HG03064 (cell line): Measurements from ENCODE around the gene ABCA2.
"Not testable (repeated sequence)": the region's sequence is repeated elsewhere in the genome, so short reads cannot be mapped to it uniquely, and the experiment has no call there.

Experiments
- ATAC-seq: cut with Tn5 transposase; IDR thresholded peaks from one replicate; pipeline ENCODE4 v1.9.1; 2021; ENCODE audit warnings: low read depth; ENCODE audit not compliant: unreplicated experiment

The ABCA2 gene

GRCh38 chr9:137017791-137018497 is 10.1 kb downstream of the ABCA2 start:
- no peak for ATAC-seq

GRCh38 chr9:137017071-137017470 is 11.0 kb downstream of the ABCA2 start:
- no peak for ATAC-seq

DNA sequence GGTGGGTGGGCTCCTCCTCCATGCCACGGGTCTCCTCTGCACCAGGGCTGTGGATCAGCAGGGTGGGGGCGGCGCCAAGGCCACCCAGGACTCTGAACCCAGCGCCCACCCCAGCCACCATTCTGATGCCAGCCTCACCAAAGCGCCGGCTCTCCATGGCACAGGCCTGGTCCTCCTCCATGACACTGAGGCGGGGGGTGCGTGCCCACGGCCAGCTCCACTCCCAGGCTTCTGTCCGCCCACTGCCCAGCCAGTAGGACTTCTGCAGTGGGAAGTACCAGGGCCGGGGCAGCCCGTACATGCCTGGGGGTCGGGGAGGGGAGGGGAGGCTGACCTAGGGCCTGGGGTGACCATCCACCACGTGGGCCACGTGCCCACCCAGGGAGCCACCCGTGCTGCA is 11.6 kb downstream of the ABCA2 start:
- ATAC-seq: no peak

DNA sequence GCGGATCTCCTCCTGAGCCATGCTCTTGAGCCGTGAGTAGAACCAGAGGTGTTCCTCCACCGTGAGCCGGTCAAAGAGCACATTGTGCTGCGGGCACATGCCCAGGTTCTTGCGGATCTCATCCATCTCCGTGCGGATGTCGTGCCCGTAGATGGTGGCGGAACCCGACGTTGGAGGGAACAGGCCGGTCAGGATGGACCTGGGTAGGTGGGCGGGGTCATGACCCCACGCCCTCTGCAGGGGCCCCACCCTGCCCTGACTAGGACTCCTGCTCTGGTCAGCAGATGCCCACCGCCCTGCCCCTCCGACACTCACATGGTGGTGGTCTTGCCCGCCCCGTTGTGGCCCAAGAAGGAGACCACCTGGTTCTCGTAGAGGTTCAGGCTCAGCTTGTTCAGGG is 12.1 kb downstream of the ABCA2 start:
- ATAC-seq: no peak

DNA sequence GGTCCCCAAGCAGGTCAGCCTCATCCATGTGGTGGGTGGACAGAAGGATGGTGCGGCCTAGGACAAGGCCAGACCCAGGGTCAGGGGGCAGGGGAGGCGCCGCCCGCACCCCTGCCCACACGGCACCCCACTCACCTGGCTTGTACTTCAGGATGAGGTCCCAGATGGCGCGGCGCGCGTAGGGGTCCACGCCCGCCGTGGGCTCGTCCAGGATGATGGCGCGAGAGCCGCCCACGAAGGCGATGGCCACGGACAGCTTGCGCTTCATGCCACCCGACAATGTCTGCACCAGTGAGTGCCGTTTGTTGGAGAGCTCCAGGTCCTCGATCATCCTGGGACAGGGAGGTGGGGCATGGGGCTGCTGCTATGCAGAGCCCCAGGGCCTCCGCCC is 12.5 kb downstream of the ABCA2 start:
- ATAC-seq: no peak

DNA sequence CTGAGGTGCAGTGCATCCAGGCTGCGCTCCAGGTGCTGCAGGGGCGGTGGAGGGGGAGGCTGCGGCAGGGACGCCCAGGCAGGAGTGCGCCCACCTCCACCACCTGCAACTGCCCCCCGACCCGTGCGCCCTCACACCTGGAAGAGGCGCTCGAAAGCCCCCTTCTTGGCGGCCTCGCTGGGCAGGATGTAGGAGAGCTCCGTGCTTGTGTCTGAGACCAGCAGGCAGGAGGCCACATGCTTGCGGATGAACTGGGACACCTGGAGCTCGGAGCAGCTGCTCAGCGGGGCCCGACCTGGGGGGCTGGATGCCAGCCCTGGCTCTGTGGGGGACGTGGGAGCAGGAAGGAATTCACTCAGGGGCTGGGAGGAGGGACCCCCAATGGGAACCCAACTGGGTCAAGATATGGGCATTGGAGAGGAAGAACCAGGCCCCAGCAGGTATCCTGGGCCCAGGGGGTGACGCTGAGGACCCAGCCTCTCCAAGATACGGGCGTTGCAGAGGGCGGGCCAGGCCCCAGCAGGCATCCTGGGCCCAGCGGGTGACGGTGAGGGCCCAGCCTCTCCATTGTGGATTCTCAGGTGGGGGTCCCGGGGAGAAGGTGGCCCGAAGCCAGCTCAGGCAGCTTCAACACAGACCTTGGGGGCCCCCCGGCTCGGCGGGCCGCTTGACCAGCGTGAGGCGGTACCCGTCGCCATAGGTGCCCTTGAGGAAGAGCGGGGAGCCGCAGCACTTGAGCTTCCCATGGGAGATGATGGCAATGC is 13.1 kb downstream of the ABCA2 start:
- no peak for ATAC-seq

DNA sequence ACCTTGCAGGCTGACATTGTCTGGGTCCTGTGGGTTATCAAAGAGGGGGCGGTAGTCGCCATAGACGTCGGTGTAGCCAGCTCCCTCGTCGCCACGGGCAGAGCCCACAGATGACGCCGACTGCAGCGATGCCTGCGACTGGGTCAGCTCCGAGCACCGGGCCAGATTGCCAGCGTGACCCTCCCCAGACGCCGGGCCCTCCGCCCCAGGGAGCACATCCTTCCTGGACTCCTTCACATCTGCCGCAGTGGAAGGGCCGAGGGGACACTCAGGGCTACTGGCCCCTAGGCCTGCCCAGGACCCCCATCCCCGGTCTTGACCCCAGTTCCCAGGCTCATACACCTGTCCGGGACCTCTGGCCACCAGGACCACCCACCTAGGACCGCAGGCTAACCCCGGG is 13.9 kb downstream of the ABCA2 start:
- ATAC-seq: no peak

GRCh38 chr9:137013571-137013940 is 14.5 kb downstream of the ABCA2 start:
- ATAC-seq: no peak

GRCh38 chr9:137012694-137013570 is 15.1 kb downstream of the ABCA2 start:
- ATAC-seq: no peak

DNA sequence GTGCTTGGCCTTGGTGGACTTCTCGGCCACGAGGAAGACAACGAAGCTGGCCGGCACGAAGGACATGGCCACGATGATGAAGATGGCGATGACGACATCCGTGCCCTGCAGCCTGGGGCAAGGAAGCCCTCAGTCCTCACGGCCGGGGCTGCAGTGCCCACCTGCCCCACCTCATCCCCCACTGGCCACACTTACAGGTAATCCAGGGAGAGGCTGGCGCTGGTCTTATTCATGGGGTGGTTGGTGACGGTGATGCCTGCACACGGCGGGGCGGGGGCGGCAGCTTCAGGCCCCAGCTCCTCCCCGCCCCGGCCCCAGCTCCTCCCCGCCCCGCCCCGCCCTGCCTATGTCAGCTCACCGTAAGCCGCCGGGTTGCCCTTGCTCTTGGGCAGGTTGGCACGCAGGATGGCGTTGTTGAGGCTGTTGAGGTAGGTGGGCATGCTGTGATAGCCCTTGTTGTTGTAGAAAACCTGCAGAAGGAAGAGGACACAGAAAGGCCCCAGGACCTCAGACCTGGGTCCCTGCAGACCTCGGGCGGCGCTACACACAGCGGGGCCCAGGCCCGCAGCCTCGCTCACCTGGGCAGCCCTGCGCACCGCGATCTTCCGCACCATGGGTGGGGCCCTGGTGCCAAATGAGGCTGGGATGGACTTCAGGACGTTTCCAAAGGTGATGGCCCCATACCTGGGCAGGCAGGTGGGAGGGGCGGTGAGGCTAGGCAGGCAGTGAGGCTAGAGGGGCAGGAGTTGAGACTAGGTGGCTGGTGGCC is 15.9 kb downstream of the ABCA2 start:
- no peak for ATAC-seq

- ATAC-seq: no peak
Measured at GRCh38 chr9:137011156-137011555, 16.9 kb downstream of the ABCA2 start.

GRCh38 chr9:137009938-137010732 is 17.9 kb downstream of the ABCA2 start:
- ATAC-seq: no peak

DNA sequence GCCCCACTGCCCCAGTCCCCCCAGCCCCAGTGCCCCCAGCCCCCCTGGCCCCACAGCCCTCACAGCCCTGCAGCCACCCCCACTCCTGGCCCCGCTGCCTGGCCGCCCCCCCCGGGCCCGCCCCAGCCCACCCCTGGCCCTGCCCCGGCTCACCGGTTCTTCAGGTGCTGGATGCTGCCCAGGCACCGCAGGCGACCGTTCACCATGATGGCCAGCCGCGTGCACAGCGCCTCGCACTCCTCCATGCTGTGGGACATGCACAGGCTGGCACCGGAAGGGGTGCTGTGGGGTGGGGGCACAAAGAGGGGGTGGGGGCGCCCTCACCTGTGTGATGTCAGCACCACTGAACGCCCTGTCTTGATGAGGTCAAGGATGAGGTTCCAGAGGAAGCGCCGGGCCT is 18.8 kb downstream of the ABCA2 start:
- ATAC-seq: no peak

- no peak for ATAC-seq
Measured at GRCh38 chr9:137008312-137008711, 19.7 kb downstream of the ABCA2 start.

- ATAC-seq: no peak
Measured at GRCh38 chr9:137007816-137008270, 20.2 kb downstream of the ABCA2 start.

DNA sequence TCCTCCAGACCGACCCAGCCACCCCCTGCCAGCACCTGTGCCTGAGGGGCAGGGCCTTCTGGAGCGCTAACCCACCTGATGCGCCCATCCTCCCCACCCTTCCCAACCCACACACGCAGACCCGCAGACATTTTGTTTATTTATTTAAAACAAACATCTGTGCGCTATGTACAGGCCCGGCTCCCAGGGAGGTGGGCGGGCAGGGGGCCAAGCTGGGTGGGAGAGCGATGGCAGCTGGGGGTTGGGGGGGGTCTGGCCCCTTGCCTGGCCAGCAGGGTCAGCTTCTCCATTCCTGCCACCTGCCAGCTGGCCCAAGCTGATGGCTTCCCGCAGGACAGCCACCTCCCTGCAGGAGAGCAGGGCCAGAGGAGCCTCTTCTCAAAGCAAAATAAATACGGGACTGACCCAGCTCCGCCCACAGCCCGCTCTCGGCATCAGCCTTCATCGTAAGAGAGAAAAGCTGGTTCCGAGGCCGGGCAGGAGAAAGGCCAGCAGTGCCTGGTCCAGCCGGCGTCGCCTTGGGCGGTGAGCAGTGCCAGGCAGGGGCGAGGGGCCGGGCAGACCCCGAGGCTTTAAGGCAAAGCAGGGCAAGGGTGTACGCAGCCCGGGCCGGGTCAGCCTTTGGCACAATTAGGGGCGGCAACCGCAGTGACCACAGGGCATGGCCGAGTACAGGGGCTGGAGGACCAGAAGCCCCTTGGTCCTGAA is 20.8 kb downstream of the ABCA2 start:
- no peak for ATAC-seq

- no peak for ATAC-seq
Measured at GRCh38 chr9:137006116-137007003, 21.7 kb downstream of the ABCA2 start.

DNA sequence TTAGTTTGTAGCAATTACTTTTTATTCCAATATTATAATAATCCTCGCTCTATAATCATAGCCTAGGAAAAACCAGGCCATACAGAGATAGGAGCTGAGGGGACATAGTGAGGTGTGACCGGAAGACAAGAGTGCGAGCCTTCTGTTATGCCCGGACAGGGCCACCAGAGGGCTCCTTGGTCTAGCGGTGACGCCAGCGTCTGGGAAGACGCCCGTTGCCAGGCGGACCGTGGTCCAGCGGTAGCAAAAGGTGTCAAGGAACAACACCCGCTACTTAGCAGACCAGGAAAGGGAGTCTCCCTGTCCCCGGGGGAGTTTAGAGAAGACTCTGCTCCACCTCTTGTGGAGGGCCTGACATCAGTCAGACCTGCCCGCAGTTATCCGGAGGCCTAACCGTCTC is 23.8 kb downstream of the ABCA2 start:
- not testable (repeated sequence) for ATAC-seq
